ENCODE data around the gene ASCC3.

Gene ASCC3

GRCh38 chr6:100880853-100881706 is at the start of gene ASCC3:
Gene ASCC3, minus strand, starts transcription at chr6:100881329. Its CDS starts 13,332 bp downstream, at chr6:100867997.
- TF ChIP-seq CTCF (IDR thresholded peaks at IDR 0.05) (no peak), ZFX (IDR thresholded peaks at IDR 0.05; ENCODE audit: borderline replicate concordance) (no peak)
- peak within 1 kb of the TSS; percentile 77 for H3K27ac ChIP-seq

- TF ChIP-seq ZFX (IDR thresholded peaks at IDR 0.05; ENCODE audit: borderline replicate concordance) (no peak), CTCF (IDR thresholded peaks at IDR 0.05) (no peak)
- H3K27ac ChIP-seq, result no peak overlapping the region
Observed at GRCh38 chr6:100925749-100926148, 44.6 kb upstream of the ASCC3 start.

- no peak for TF ChIP-seq CTCF (IDR thresholded peaks at IDR 0.05)
- TF ChIP-seq ZFX (IDR thresholded peaks at IDR 0.05; ENCODE audit: borderline replicate concordance), result no peak
- H3K27ac ChIP-seq, result no peak overlapping the region
Observed at GRCh38 chr6:100924534-100925227, 43.6 kb upstream of the ASCC3 start.

DNA sequence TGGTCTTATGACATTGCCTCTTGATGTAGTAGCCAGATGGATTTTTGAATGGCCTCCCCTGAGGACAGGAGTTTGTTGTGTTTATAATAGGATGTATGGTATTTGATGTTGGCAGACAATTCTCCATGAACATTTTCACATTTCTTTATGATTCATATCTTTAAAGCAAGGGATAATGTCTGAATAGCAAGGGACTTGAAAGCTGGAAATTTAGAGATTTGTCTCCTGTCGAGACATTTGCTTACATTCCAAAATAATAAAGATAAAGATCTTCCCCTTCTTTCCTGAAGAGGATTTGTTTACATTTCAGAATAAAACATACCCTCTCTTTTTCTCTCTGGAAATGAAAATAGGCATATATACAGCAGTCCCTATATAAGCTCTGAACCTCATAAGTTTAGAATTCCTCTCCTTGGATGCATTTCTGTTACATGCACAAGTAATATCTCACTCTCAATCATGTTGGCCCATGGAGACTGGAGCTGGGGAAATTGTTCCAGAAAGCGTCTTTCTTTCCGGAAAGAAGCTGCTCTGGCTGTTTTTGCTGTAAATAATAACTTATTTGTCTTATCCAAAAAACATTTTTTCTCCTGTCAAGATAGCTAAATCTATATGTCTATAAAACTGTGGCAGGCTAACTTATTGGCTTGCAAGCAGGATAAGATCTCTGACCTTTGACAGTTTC is 42.5 kb upstream of the ASCC3 start:
- no peak for TF ChIP-seq ZFX (IDR thresholded peaks at IDR 0.05; ENCODE audit: borderline replicate concordance)
- no peak for TF ChIP-seq CTCF (IDR thresholded peaks at IDR 0.05)
- H3K27ac ChIP-seq, result no peak overlapping the region

GRCh38 chr6:100920028-100920605 is 39.0 kb upstream of the ASCC3 start:
- no peak for TF ChIP-seq CTCF (IDR thresholded peaks at IDR 0.05)
- no peak for TF ChIP-seq ZFX (IDR thresholded peaks at IDR 0.05; ENCODE audit: borderline replicate concordance)
- H3K27ac ChIP-seq, result no peak overlapping the region

DNA sequence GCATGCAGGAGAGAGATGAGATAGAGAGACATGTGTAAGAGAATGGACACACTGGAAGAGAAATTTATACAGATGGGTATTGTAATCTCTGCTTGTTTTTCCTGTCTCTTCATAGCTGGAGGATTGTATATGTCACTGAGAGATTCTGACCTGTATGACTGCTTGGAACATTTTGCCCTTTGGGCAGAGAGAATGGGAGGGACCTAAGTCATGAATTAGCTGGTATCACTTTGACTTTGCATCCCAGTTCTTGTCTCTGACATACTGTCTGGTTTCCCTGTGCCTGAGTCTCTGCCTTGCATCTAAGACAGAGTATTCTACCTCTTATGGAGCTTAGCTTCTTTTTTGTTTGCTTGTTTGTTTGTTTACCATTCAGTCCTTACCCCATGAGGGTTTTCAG is 37.0 kb upstream of the ASCC3 start:
- H3K27ac ChIP-seq, result no peak overlapping the region
- TF ChIP-seq ZFX (IDR thresholded peaks at IDR 0.05; ENCODE audit: borderline replicate concordance) (no peak), CTCF (IDR thresholded peaks at IDR 0.05) (no peak)

Data from 22Rv1 (cell line).